BLaER1 (cell line): Measurements from ENCODE around the gene TMPRSS4.
A peak's percentile ranks its signal among the peaks of the same experiment; 100 is the strongest.

ENCODE experiments used
- H3K27ac ChIP-seq: shearing (Covaris generic); formaldehyde crosslinking; 2 replicates; pipeline ENCODE4 v1.8.1; 2022
- H3K27me3 ChIP-seq: shearing (Covaris generic); formaldehyde crosslinking; 2 replicates; pipeline ENCODE4 v1.8.1; 2022
- H3K36me3 ChIP-seq: shearing (Covaris generic); formaldehyde crosslinking; 2 replicates; pipeline ENCODE4 v1.8.1; 2022
- H3K4me1 ChIP-seq: shearing (Covaris generic); formaldehyde crosslinking; 2 replicates; pipeline ENCODE4 v1.8.1; 2022
- H3K4me2 ChIP-seq: shearing (Covaris generic); formaldehyde crosslinking; 2 replicates; pipeline ENCODE4 v1.8.1; 2022
- H3K4me3 ChIP-seq: shearing (Covaris generic); formaldehyde crosslinking; 2 replicates; pipeline ENCODE4 v1.8.1; 2022
- H3K9ac ChIP-seq: shearing (Covaris generic); formaldehyde crosslinking; 2 replicates; pipeline ENCODE4 v1.8.1; 2022
- H3K9me3 ChIP-seq: shearing (Covaris generic); formaldehyde crosslinking; 2 replicates; pipeline ENCODE4 v1.8.1; 2022
- H4K20me1 ChIP-seq: shearing (Covaris generic); formaldehyde crosslinking; 2 replicates; pipeline ENCODE4 v1.8.1; 2022
- Cebpa-rat ChIP-seq: shearing (Covaris generic); IDR thresholded peaks from 2 replicates; pipeline ENCODE4 v1.8.1; 2022

The TMPRSS4 gene

GRCh38 chr11:118048472-118049370, 28.2 kb upstream of the TMPRSS4 start:
- Histone ChIP-seq H3K4me1 (peaks cover 15% of the 10 kb centered on the region), H3K9ac (no peak overlapping the region), H3K27ac (no peak overlapping the region), H3K4me2 (no peak overlapping the region), H3K27me3 (no peaks in the 10 kb centered on the region), H3K9me3 (no peaks in the 10 kb centered on the region), H3K4me3 (no peak overlapping the region), H4K20me1 (no peaks in the 10 kb centered on the region), H3K36me3 (no peaks in the 10 kb centered on the region)
- no peak for TF ChIP-seq Cebpa-rat

- Histone ChIP-seq H4K20me1 (no peaks in the 10 kb centered on the region), H3K9me3 (no peaks in the 10 kb centered on the region), H3K27me3 (no peaks in the 10 kb centered on the region), H3K4me3 (no peak overlapping the region), H3K4me1 (peaks cover 15% of the 10 kb centered on the region), H3K9ac (no peak overlapping the region), H3K36me3 (no peaks in the 10 kb centered on the region), H3K27ac (no peak overlapping the region), H3K4me2 (no peak overlapping the region)
- no peak for TF ChIP-seq Cebpa-rat
Measured at GRCh38 chr11:118049771-118050170, 27.1 kb upstream of the TMPRSS4 start.

GRCh38 chr11:118050208-118050891, 26.5 kb upstream of the TMPRSS4 start:
- peaks cover 15% of the 10 kb centered on the region for H3K4me1 ChIP-seq
- no peak overlapping the region for H3K4me3 ChIP-seq
- no peaks in the 10 kb centered on the region for H4K20me1 ChIP-seq
- no peak overlapping the region for H3K9ac ChIP-seq
- H3K36me3 ChIP-seq, result no peaks in the 10 kb centered on the region
- H3K9me3 ChIP-seq, result no peaks in the 10 kb centered on the region
- H3K4me2 ChIP-seq, result no peak overlapping the region
- H3K27ac ChIP-seq, result no peak overlapping the region
- TF ChIP-seq Cebpa-rat, result no peak
- no peaks in the 10 kb centered on the region for H3K27me3 ChIP-seq

- Histone ChIP-seq H3K9me3 (no peaks in the 10 kb centered on the region), H3K4me2 (no peak overlapping the region), H3K4me1 (peaks cover 15% of the 10 kb centered on the region), H3K27ac (no peak overlapping the region), H3K4me3 (no peak overlapping the region), H4K20me1 (no peaks in the 10 kb centered on the region), H3K36me3 (no peaks in the 10 kb centered on the region), H3K27me3 (no peaks in the 10 kb centered on the region), H3K9ac (no peak overlapping the region)
- TF ChIP-seq Cebpa-rat, result no peak
Measured at GRCh38 chr11:118051136-118051610, 25.7 kb upstream of the TMPRSS4 start.

- no peaks in the 10 kb centered on the region for H3K27me3 ChIP-seq
Measured at GRCh38 chr11:118051611-118052461, 25.0 kb upstream of the TMPRSS4 start.

GRCh38 chr11:118052581-118053206, 24.2 kb upstream of the TMPRSS4 start:
- no peak for TF ChIP-seq Cebpa-rat
- no peak overlapping the region for H3K4me3 ChIP-seq
- H3K27ac ChIP-seq, result no peak overlapping the region

More at GRCh38 chr11:118051611-118052461, 25.0 kb upstream of the TMPRSS4 start:
- Histone ChIP-seq H3K4me3 (no peak overlapping the region), H3K36me3 (no peaks in the 10 kb centered on the region), H3K4me2 (peak overlapping the region; percentile 15; the same call in 1 of the 2 replicates), H3K9me3 (no peaks in the 10 kb centered on the region), H3K27ac (no peak overlapping the region), H4K20me1 (no peaks in the 10 kb centered on the region), H3K4me1 (peaks cover 15% of the 10 kb centered on the region), H3K9ac (no peak overlapping the region)
- no peak for TF ChIP-seq Cebpa-rat

GRCh38 chr11:118054712-118055640, 21.9 kb upstream of the TMPRSS4 start:
- no peaks in the 10 kb centered on the region for H4K20me1 ChIP-seq
- TF ChIP-seq Cebpa-rat, result no peak
- no peaks in the 10 kb centered on the region for H3K9me3 ChIP-seq
- no peak overlapping the region for H3K4me3 ChIP-seq
- H3K27me3 ChIP-seq, result no peaks in the 10 kb centered on the region
- no peaks in the 10 kb centered on the region for H3K36me3 ChIP-seq
- no peak overlapping the region for H3K9ac ChIP-seq
- no peak overlapping the region for H3K27ac ChIP-seq
- H3K4me2 ChIP-seq, result no peak overlapping the region
- peaks cover 11% of the 10 kb centered on the region for H3K4me1 ChIP-seq

More at GRCh38 chr11:118052581-118053206, 24.2 kb upstream of the TMPRSS4 start:
- H4K20me1 ChIP-seq, result no peaks in the 10 kb centered on the region
- H3K9ac ChIP-seq, result no peak overlapping the region
- H3K9me3 ChIP-seq, result no peaks in the 10 kb centered on the region
- H3K27me3 ChIP-seq, result no peaks in the 10 kb centered on the region
- peaks cover 15% of the 10 kb centered on the region for H3K4me1 ChIP-seq
- H3K36me3 ChIP-seq, result no peaks in the 10 kb centered on the region
- H3K4me2 ChIP-seq, result no peak overlapping the region; the same call in 1 of the 2 replicates

- H3K27me3 ChIP-seq, result no peaks in the 10 kb centered on the region
- H3K36me3 ChIP-seq, result no peaks in the 10 kb centered on the region
- H3K4me3 ChIP-seq, result no peak overlapping the region
- no peak overlapping the region for H3K9ac ChIP-seq
- no peaks in the 10 kb centered on the region for H4K20me1 ChIP-seq
- peaks cover 11% of the 10 kb centered on the region for H3K4me1 ChIP-seq
- TF ChIP-seq Cebpa-rat, result no peak
- no peak overlapping the region for H3K27ac ChIP-seq
- H3K9me3 ChIP-seq, result no peaks in the 10 kb centered on the region
- no peak overlapping the region for H3K4me2 ChIP-seq
Measured at GRCh38 chr11:118055966-118056365, 20.9 kb upstream of the TMPRSS4 start.
